GM19372 (cell line): ENCODE results near the gene KDELR1.

Experiments
- ATAC-seq: cut with Tn5 transposase; IDR thresholded peaks from one replicate; pipeline ENCODE4 v1.9.1; 2021; ENCODE audit warnings: mild to moderate bottlenecking, low read depth, moderate library complexity; ENCODE audit not compliant: unreplicated experiment

Gene KDELR1

DNA sequence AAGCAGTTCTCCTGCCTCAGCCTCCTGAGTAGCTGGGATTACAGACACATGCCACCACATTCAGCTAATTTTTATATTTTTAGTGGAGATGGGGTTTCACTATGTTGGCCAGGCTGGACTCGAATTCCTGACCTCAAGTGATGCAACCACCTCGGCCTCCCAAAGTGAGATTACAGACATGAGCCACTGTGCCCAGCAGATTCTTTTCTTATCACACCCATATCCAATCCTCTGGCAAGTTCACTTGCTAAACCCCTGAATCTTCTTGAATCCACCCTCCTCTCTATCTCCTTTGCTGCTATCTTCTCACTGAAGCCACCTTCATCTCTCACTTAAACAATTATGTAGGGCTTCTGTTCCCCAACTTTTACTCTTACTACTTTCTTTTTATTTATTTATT, 45.2 kb downstream of the KDELR1 start:
- no peak for ATAC-seq

DNA sequence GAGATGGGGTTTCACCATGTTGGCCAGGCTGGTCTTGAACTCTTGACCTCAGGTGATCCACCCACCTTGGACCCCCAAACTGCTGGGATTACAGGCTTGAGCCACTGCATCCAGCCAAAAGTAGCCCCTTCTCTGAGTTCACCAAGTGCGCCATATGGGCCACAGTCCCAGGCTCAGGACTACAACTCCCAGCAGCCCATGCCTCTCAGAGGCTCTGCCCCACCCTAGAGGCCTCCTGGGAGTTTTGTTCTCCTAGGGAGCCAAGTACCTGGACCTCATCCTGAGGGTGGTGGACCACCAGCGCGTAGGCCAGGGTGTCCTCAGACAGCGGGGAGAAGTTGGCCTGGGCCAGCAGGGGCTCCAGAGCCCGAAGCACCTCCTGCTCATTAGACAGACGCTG, 46.5 kb downstream of the KDELR1 start:
- no peak for ATAC-seq

DNA sequence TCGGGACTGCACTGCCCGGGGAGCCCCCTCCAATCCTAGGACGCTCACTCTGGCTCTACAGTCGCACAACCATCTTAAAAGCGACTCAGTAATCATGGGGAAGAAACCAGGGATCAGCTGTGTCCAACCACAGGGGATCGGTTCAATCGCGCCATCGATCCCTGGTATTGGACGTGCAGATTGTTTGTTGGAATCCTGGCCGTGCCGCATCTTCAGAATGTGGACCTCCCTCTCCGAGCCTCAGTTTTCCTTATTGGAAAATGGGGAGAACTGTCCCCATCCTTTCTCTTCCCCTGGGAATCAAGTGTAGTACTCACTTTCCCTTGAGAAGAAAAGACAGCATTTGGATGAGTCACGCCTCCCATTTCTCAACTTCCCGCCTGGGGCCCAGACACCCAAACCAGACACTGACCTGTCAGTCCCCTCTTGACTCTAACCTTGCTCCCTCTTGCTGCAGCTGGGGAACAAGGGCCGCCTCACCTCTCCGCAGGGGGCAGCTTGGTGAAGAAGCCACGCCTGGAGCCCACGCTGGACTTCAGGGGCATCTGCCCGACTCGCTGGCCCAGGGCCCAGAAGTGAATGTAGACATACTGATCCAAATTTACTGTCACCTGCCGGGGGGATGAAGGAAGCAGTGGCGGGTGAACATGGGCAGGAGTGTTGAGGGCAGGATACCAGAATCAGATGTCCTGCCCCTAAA, 48.4 kb downstream of the KDELR1 start:
- no peak for ATAC-seq

DNA sequence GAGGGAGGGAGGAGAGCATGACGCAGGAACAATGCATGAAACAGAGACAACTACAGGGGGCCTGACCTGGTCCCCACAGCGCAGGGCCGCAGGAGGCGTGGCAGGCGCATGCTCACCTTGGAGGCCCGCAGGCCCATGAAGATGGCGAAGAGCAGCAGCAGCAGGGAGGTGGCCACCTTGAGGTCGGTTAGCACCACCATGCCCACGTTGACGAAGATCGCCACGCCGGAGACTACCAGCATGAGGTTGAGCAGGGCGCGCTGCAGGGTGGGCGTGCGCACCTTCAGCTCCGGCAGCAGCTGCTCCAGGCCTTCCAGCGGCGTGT, 49.0 kb downstream of the KDELR1 start:
- ATAC-seq, result no peak

DNA sequence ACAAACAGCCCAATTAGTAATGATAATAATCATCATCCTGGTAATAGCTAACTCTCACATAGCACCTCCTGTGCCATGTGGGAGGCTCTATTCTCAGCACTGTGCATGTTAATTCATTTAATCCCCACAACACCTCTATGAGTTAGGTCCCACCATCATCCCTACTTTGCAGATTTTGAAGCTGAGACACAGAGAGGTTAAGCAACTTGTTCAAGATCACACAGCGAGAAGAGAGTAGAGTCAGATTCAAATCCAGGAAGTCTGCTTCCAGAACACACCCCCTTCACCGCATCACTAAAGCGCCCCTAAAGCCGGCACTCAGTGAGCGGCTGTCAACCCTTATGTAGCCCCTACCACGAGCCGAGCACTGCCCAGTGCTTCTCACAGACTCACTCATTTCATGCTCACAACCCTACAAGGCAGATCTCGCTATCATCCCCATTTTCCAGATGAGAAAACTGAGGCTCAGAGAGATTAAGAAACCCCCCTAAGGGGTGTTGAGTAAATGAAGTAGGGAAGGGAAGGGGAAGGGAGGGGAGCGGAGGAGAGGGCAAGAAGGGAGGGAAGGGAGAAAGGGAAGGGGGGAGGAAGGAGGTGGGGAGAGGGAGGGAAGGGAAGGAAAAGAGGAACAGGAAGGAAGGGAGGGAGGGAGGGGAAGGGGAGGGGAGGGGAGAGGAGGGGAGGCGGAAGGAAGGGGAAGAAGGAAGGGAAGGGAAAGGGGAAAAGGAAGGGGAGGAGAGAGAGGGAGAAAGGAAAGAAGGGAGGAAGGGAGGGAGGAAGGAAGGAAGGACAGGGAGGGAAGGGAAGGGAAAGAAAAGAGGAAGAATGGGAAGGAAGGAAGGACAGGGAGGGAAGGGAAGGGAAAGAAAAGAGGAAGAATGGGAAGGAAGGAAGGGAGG, 49.6 kb downstream of the KDELR1 start:
- no peak for ATAC-seq

DNA sequence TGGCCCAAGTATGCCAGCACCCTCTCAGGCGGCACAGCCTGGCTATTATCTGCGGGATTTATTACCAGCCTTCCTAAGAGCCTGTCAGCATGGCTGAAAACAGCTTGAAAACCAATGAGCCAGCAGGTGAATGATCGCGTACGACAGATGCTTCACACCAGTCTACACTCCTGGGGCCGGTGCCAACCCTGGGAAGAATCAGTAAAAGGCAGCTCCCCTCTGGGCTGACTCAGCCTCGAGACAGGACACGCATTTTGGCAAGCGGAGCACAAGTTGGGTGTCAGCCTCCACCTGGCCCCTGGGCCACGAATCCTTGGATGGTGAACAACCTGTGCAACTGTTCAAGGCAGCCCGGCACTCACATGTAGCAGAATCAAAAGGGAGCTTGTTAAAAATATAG, 50.4 kb downstream of the KDELR1 start:
- ATAC-seq, result no peak

DNA sequence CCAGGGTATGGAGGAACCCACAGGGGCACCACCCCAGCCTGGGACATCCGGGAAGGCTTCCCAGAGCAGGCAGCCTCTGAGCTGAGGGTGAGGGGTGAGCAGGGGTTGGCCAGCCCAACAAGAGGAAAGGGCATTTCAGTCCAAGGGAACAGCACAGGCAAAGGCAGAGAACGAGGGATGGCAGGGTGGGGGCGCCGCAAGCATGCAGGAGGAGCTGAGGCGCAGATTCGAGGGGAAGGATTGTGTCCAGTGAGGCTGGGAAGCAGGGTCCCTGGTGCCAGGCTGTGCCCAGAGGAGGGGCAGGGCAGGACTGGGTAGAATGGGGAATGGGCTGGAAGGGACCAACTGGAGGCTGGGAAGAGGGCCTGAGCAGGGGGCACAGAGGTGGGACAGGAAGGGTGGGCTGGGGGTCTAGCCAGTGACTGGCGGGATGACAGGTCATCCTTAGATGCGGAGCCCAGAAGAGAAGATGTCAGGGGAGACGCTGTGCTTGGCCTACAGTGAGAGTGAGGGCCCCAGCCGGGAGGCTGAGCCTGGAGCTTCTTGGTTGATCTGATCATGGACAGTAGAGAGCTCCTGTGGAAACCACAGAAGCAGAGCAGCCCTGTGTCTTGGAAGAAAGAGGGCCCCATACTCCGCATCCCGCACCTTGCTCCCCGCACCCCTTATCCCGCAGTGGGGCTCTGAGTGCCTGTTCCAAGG, 52.4 kb downstream of the KDELR1 start:
- ATAC-seq, result no peak

DNA sequence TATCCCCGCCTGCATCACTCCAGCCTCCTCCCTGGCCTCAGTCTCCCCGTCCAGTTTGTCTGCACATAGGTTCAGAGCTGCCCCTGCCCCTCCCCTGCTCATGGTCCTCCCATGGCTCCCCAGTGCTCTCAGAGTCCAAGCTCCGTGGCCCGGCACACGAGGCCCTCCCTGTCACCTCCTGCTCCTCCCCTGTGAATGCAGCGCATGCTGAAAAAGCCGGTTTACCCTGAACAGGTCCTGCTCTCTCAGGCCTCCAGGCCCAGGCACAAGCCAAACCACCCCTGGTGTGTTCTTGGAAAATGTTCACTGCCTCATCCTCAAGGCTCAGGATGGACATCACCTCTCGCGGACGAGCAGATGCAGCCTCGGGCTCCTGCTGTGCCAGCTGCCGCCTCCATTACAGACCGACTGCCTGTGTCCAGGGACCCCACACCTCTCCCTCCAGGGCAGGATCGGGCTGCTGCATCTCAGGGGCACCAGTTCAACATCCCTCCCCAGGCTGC, 53.0 kb downstream of the KDELR1 start:
- ATAC-seq, result no peak

DNA sequence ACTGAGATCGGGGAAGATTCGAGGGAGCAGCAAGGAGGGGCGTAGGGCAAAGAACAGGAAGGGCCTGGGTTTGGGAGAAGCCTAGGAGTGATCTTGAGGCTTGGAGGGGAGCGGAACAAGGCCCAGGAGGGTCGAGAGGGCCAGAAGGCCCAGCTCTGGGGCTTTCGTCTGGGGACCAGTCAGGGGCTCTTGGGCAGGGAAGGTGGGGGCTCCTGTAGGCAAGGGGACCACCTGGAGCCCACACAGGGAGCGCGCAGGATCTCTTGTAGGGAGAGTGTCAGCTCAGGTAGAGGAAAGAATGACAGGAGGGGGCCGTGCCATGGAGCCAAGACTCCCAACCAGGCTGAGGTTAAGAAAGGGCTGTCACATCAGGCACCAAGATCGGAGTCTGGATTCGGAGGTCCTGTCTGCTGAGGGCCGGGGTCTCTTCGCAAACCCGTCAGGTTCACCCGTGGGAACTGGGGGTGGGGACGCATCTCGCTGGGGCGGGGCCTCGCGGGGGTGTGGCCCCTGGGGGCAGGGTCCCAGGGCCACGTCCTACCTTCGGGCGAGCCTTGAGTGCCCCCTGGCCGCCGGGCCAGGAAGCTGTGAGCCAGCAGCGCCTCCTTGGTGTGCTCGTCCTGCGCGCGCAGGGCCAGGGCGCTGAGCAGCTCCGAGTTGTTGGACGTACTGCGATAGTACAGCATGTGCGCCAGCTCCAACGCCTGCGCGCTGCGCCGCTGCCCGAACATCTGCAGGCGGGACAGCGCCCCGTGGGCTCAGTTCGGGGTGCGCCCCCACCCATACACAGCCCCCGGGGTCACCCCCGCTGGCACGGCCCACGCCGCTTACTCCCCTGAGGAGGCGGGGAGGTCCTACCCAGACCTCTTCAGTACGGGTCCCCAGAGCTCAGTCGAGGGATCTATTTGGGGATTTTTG, 57.6 kb downstream of the KDELR1 start:
- ATAC-seq, result peak; percentile 40

DNA sequence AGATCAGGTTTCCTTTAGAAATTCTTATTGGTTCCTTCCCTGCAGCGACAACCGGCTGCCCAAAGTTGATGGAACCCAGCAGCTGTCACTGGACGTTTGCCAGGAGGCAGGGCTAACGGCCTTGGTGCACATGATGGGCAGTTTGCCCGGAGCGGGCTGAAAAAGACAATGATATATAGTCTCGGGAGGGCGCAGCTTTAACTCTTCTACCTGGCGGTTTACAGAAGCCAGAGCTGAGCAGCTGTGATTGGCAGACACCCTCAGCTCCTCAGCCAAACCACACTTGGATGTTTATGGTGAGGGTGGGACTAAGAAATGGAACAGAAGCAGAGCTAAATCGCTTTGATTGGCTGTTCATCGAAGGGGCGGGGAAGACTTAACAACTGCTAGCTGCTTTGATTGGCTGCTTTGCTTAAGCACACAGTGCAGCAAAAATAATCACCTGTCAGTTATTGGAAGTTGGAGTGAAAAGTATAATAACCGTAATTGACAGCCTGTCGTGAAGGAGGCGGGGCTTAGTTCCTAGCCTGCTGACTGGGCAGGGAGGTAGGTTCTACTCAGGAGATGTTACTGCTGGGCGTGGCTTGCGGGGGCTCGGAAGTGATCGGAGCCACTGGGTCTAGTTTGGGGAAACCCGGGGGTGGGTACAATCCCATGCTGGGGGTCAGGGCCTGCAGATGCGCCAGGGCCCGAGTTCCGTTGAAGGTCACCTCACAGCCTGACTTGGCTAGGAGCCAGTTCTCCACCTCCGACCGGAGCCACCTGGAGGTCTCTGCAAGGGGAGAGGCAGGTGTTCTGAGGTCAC, 58.5 kb downstream of the KDELR1 start:
- peak; percentile 63 for ATAC-seq
